IMR-90 (cell line): Measurements from ENCODE around the gene CROCC2. TPM values are rescaled to one million over a fixed set of nuclear protein-coding genes. Genes with fewer than 3 reads are reported as not detected.

ENCODE experiments used
- ATAC-seq: fragments of 200-7000 bp; cut with Tn5 transposase; 2 replicates; pipeline ENCODE4 v1.9.1; 2020; ENCODE audit warnings: low read depth, mild to moderate bottlenecking, moderate library complexity
- BruUV-seq: library from RNA; stranded (reverse); fragments of 400-500 nt; replicated peaks from 2 replicates; lab custom pipeline; 2021; lab: Mats Ljungman, UMichigan
- CTCF ChIA-PET: fragments of 300-600 bp; formaldehyde crosslinking; extraction: SDS; loops from one replicate; lab custom pipeline; 2021; ENCODE audit warnings: antibody characterized with exemption; lab: Yijun Ruan, JAX
- POLR2A ChIA-PET: fragments of 300-600 bp; sonication (Branson Sonifier 250); formaldehyde crosslinking; loops from one replicate; lab custom pipeline; 2022; ENCODE audit warnings: antibody characterized with exemption; ENCODE audit not compliant: unreplicated experiment; lab: Charles Lee
- DNase-seq: peaks from one replicate; pipeline ENCODE4 v3.0.0; 2013
- H2AFZ ChIP-seq: replicated peaks from 2 replicates; pipeline ENCODE3; 2013; ENCODE audit warnings: low read length, mild to moderate bottlenecking; ENCODE audit not compliant: poor library complexity
- H2AK5ac ChIP-seq: 2 replicates; pipeline ENCODE4 v1.6.1; 2013; ENCODE audit warnings: low read depth, low read length, inconsistent platforms
- H2AK9ac ChIP-seq: replicated peaks from 2 replicates; pipeline ENCODE3; 2013; ENCODE audit warnings: mild to moderate bottlenecking, low read depth, low read length, moderate library complexity; ENCODE audit not compliant: poor library complexity
- H2BK120ac ChIP-seq: 2 replicates; pipeline ENCODE4 v1.6.1; 2013; ENCODE audit warnings: low read depth, low read length, inconsistent platforms
- H2BK15ac ChIP-seq: 3 replicates; pipeline ENCODE4 v1.6.1; 2013; ENCODE audit warnings: low read depth, low read length, inconsistent platforms
- H2BK20ac ChIP-seq: 2 replicates; pipeline ENCODE4 v1.6.1; 2013; ENCODE audit warnings: low read depth, mild to moderate bottlenecking, inconsistent platforms, low read length, moderate library complexity
- H2BK5ac ChIP-seq: 2 replicates; pipeline ENCODE4 v1.6.1; 2013; ENCODE audit warnings: mild to moderate bottlenecking, low read depth, low read length, inconsistent platforms; ENCODE audit not compliant: poor library complexity, severe bottlenecking
- H3K14ac ChIP-seq: replicated peaks from 2 replicates; pipeline ENCODE4 v1.6.1; 2013; ENCODE audit warnings: low read depth, low read length, inconsistent platforms
- H3K18ac ChIP-seq: 2 replicates; pipeline ENCODE4 v1.6.1; 2013; ENCODE audit warnings: low read depth, low read length, control low read depth
- H3K23ac ChIP-seq: 2 replicates; pipeline ENCODE4 v1.6.1; 2013; ENCODE audit warnings: low read depth, low read length, inconsistent platforms
- H3K27ac ChIP-seq: 2 replicates; pipeline ENCODE4 v1.5.1; 2013; ENCODE audit warnings: mild to moderate bottlenecking, control low read depth, low read length; ENCODE audit not compliant: insufficient read depth
- H3K27me3 ChIP-seq: 2 replicates; pipeline ENCODE4 v1.6.1; 2013; ENCODE audit warnings: low read length; ENCODE audit not compliant: control insufficient read depth, insufficient read depth
- H3K36me3 ChIP-seq: 2 replicates; pipeline ENCODE4 v1.6.1; 2013; ENCODE audit warnings: low read length, mixed read lengths; ENCODE audit not compliant: control insufficient read depth, insufficient read depth
- H3K4ac ChIP-seq: 2 replicates; pipeline ENCODE4 v1.6.1; 2013; ENCODE audit warnings: low read depth, low read length, inconsistent platforms
- H3K4me1 ChIP-seq: 2 replicates; pipeline ENCODE4 v1.6.1; 2013; ENCODE audit warnings: low read length, mixed read lengths; ENCODE audit not compliant: control insufficient read depth, insufficient read depth
- H3K4me2 ChIP-seq: 2 replicates; pipeline ENCODE4 v1.6.1; 2013; ENCODE audit warnings: low read depth, mild to moderate bottlenecking, control low read depth, low read length, moderate library complexity
- H3K4me3 ChIP-seq: 2 replicates; pipeline ENCODE4 v1.5.1; 2013; ENCODE audit warnings: low read depth, mild to moderate bottlenecking, control low read depth, low read length, moderate library complexity; ENCODE audit not compliant: insufficient read depth
- H3K56ac ChIP-seq: 2 replicates; pipeline ENCODE4 v1.6.1; 2013; ENCODE audit warnings: low read length, inconsistent platforms; ENCODE audit not compliant: insufficient read depth; ENCODE audit errors: extremely low read depth
- H3K79me1 ChIP-seq, 2 experiments: 2 replicates each; pipeline ENCODE4 v1.6.1; 2013; ENCODE audit warnings: low read length in 2 of 2, inconsistent platforms in 1 of 2, low read depth in 1 of 2
- H3K9ac ChIP-seq: 2 replicates; pipeline ENCODE4 v1.6.1; 2013; ENCODE audit warnings: low read depth, low read length, control low read depth
- H3K9me1 ChIP-seq: 2 replicates; pipeline ENCODE4 v1.6.1; 2013; ENCODE audit warnings: low read length, inconsistent platforms; ENCODE audit not compliant: insufficient read depth
- H3K9me3 ChIP-seq: 2 replicates; pipeline ENCODE4 v1.6.1; 2013; ENCODE audit warnings: low read length; ENCODE audit not compliant: control insufficient read depth, insufficient read depth
- H4K20me1 ChIP-seq: 2 replicates; pipeline ENCODE4 v1.6.1; 2013; ENCODE audit warnings: low read length, inconsistent platforms; ENCODE audit not compliant: insufficient read depth
- H4K5ac ChIP-seq: 2 replicates; pipeline ENCODE4 v1.6.1; 2013; ENCODE audit warnings: mild to moderate bottlenecking, low read depth, low read length, control low read depth
- H4K8ac ChIP-seq, 2 experiments: 2 replicates each; pipeline ENCODE4 v1.6.1; 2013; ENCODE audit warnings: low read depth in 2 of 2, low read length in 2 of 2, control low read depth in 1 of 2, inconsistent platforms in 1 of 2
- H4K91ac ChIP-seq: 2 replicates; pipeline ENCODE4 v1.6.1; 2013; ENCODE audit warnings: low read depth, low read length, inconsistent platforms; ENCODE audit not compliant: insufficient read depth
- CHD1 ChIP-seq: IDR thresholded peaks from 2 replicates; pipeline ENCODE4 v1.6.1; 2012; ENCODE audit warnings: low read depth, low read length, improper control_type of control experiment
- CTCF ChIP-seq: conservative IDR thresholded peaks from 2 replicates; pipeline ENCODE4 v1.5.1; 2012; ENCODE audit warnings: mild to moderate bottlenecking, low read depth, low read length, improper control_type of control experiment
- ELK1 ChIP-seq: fragments of 150-350 bp; IDR thresholded peaks from 2 replicates; pipeline ENCODE4 v1.6.1; 2016; ENCODE audit warnings: low read depth, mild to moderate bottlenecking, low read length, moderate library complexity, borderline replicate concordance
- MAFK ChIP-seq: IDR thresholded peaks from 2 replicates; pipeline ENCODE4 v1.6.1; 2012; ENCODE audit warnings: low read depth, low read length, improper control_type of control experiment
- MXI1 ChIP-seq: IDR thresholded peaks from 2 replicates; pipeline ENCODE4 v1.6.1; 2012; ENCODE audit warnings: low read depth, mild to moderate bottlenecking, low read length, moderate library complexity, borderline replicate concordance
- RCOR1 ChIP-seq: IDR thresholded peaks from 2 replicates; pipeline ENCODE4 v1.6.1; 2012; ENCODE audit warnings: mild to moderate bottlenecking, low read length, improper control_type of control experiment; ENCODE audit not compliant: insufficient replicate concordance
- SMC3 ChIP-seq: fragments of 150-350 bp; IDR thresholded peaks from 2 replicates; pipeline ENCODE4 v1.6.1; 2016; ENCODE audit warnings: low read depth, mild to moderate bottlenecking, antibody characterized with exemption, low read length, moderate library complexity
- WGBS, 2 experiments: methylation state at CpG; one replicate each; pipeline versions ENCODE4 v1.1.5 to v1.1.7; 2013; ENCODE audit warnings: missing lambda C conversion rate in 2 of 2; ENCODE audit not compliant: insufficient read length in 1 of 2; ENCODE audit errors: extremely low coverage in 2 of 2; 5-methylcytosine and 5-hydroxymethylcytosine counted together
- dilution Hi-C: fragments of 300-500 bp; cut with HindIII; formaldehyde crosslinking; loops from one replicate; pipeline ENCODE4 v1.14.3; 2018; ENCODE audit warnings: low sequenced_read_pairs; ENCODE audit not compliant: unreplicated experiment
- in situ Hi-C: fragments of 300-500 bp; cut with MboI; formaldehyde crosslinking; loops from 3 replicates; pipeline ENCODE4 v1.14.3; 2019; ENCODE audit warnings: low sequenced_read_pairs, inconsistent platforms, mixed read lengths
- intact Hi-C: fragments of 100-400 bp; cut with micrococcal nuclease; formaldehyde crosslinking; loops from 2 replicates; pipeline ENCODE4 v1.10.0; 2022
- polyA plus RNA-seq, 3 experiments: library from polyadenylated mRNA; depleted of rRNA; stranded (reverse); fragments of >200 nt; gene quantifications; 2 replicates each; pipeline ENCODE4 v1.2.3, GENCODE V29; 2012; ENCODE audit warnings: low replicate concordance in 1 of 3
- total RNA-seq: library from RNA; depleted of rRNA; stranded (reverse); fragments of >200 nt; gene quantifications from 2 replicates; pipeline ENCODE4 v1.2.3, GENCODE V29; 2012

Gene CROCC2
- total and polyA plus RNA-seq, 2 of the 4 experiments (the other 2 are of a cell fraction): not detected

- no peak overlapping the region for H3K14ac ChIP-seq
- no peak overlapping the region for H3K23ac ChIP-seq
- H2AFZ ChIP-seq: no peak overlapping the region
- ATAC-seq (no peak), DNase-seq (no peak)
- no peak overlapping the region for H2AK9ac ChIP-seq
- peaks cover 7% of the 10 kb centered on the region for H3K9me3 ChIP-seq
- H4K20me1 ChIP-seq: no peaks in the 10 kb centered on the region
- no peak overlapping the region for H2BK15ac ChIP-seq
- dilution Hi-C loops (no loop called here), intact Hi-C loops (no loop called here), in situ Hi-C loops (no loop called here)
- H3K18ac ChIP-seq: no peak overlapping the region
- TF ChIP-seq RCOR1: no peak
- TF ChIP-seq CHD1: no peak
- TF ChIP-seq MAFK: no peak
- TF ChIP-seq SMC3: no peak
- no peak for TF ChIP-seq CTCF
- TF ChIP-seq ELK1: no peak
- TF ChIP-seq MXI1: no peak
- no peak overlapping the region for H2AK5ac ChIP-seq
- H4K91ac ChIP-seq: no peak overlapping the region
- no peak overlapping the region for H2BK20ac ChIP-seq
- POLR2A ChIA-PET: no interaction called here
- H3K79me1 ChIP-seq: no peaks in the 10 kb centered on the region
- no peaks in the 10 kb centered on the region for H3K9me1 ChIP-seq
- peaks cover 2% of the 10 kb centered on the region; the same call in 1 of the 2 replicates for H3K4me1 ChIP-seq
- no peak overlapping the region for H3K9ac ChIP-seq
- no peak overlapping the region for H3K27ac ChIP-seq
- no peak overlapping the region for H3K56ac ChIP-seq
- no peak overlapping the region for H2BK120ac ChIP-seq
- no TSS peak for BruUV-seq
- no peak overlapping the region for H4K8ac ChIP-seq
- H3K4me2 ChIP-seq: no peak overlapping the region
- H4K5ac ChIP-seq: no peak overlapping the region
- no peak overlapping the region for H3K4me3 ChIP-seq
- H3K4ac ChIP-seq: no peak overlapping the region
- no peak overlapping the region for H2BK5ac ChIP-seq
- H3K36me3 ChIP-seq: no peaks in the 10 kb centered on the region
- H3K27me3 ChIP-seq: peaks cover 19% of the 10 kb centered on the region
- CTCF ChIA-PET: no interaction called here
- WGBS, 2 experiments: 70% methylated on average over 5 of the region's 15 CpGs; no CpG with 5 or more reads in 1 of the 2 experiments
Observed at GRCh38 chr2:240970816-240971215, 64.7 kb downstream of the CROCC2 start.
